Immature natural killer cell (primary cell): ENCODE data around the gene MRPS6. TPM values are rescaled to one million over a fixed set of nuclear protein-coding genes. Genes with fewer than 3 reads are reported as not detected.

Source experiments
- DNase-seq, 3 donors: peaks; one replicate each; pipeline ENCODE4 v3.0.0; 2022; ENCODE audit warnings: mixed read lengths in 1 of 3
- H3K27ac Mint-ChIP-seq, 6 donors: one replicate each; pipeline ENCODE4 v1.8.0; 2020; ENCODE audit warnings: mixed read lengths in 6 of 6, mild to moderate bottlenecking in 5 of 6, inconsistent platforms in 4 of 6, moderate library complexity in 3 of 6
- H3K27me3 Mint-ChIP-seq, 3 donors: one replicate each; pipeline ENCODE4 v1.8.0; 2020 to 2021; ENCODE audit warnings: low read depth in 3 of 3, mild to moderate bottlenecking in 3 of 3, mixed read lengths in 3 of 3, moderate library complexity in 3 of 3, inconsistent platforms in 1 of 3
- H3K36me3 Mint-ChIP-seq, 3 donors: one replicate each; pipeline ENCODE4 v1.8.0; 2020; ENCODE audit warnings: mixed read lengths in 3 of 3, inconsistent platforms in 2 of 3, mild to moderate bottlenecking in 2 of 3
- H3K4me1 Mint-ChIP-seq, 2 donors: one replicate each; pipeline ENCODE4 v1.8.0; 2020; ENCODE audit warnings: inconsistent platforms in 2 of 2, mild to moderate bottlenecking in 2 of 2, mixed read lengths in 2 of 2, moderate library complexity in 1 of 2
- H3K4me3 Mint-ChIP-seq, 5 donors: one replicate each; pipeline ENCODE4 v1.8.0; 2020; ENCODE audit warnings: mild to moderate bottlenecking in 5 of 5, mixed read lengths in 5 of 5, inconsistent platforms in 3 of 5, moderate library complexity in 3 of 5
- H3K9me3 Mint-ChIP-seq, 6 donors: one replicate each; pipeline ENCODE4 v1.8.0; 2020; ENCODE audit warnings: mild to moderate bottlenecking in 6 of 6, mixed read lengths in 6 of 6, inconsistent platforms in 4 of 6, moderate library complexity in 3 of 6
- polyA plus RNA-seq, 3 donors: library from polyadenylated mRNA; unstranded; fragments of 300-500 nt; fragmentation: Illumina TruSeq; gene quantifications; one replicate each; pipeline ENCODE4 v1.2.3, GENCODE V29; 2021

The MRPS6 gene
- polyA plus RNA-seq, result 100 to 1,000 TPM; 194 to 275 (median 239) TPM

- peak; percentile 73 to 76 (median 75) for DNase-seq
- peak within 1 kb of the TSS; percentile 88 to 93 (median 92) for H3K4me3 Mint-ChIP-seq
- peak within 1 kb of the TSS; percentile 81 to 94 (median 89) for H3K27ac Mint-ChIP-seq
- no peaks in the 10 kb centered on the region for H3K9me3 Mint-ChIP-seq
- H3K4me1 Mint-ChIP-seq, result peaks cover 44 to 51% of the 10 kb centered on the region in 2 donors
- peaks cover 0 to 9% (median 0%) of the 10 kb centered on the region in 3 donors for H3K36me3 Mint-ChIP-seq
- peaks cover 8 to 18% (median 16%) of the 10 kb centered on the region in 3 donors for H3K27me3 Mint-ChIP-seq
Observed at GRCh38 chr21:34073032-34073748, at the start of gene MRPS6, which contains the start of gene SLC5A3. Gene MRPS6, plus strand, starts transcription at chr21:34073578. Its CDS starts 123 bp downstream, at chr21:34073701. Gene SLC5A3, plus strand, starts transcription at chr21:34073578. Its CDS starts 21,621 bp downstream, at chr21:34095199.

DNA sequence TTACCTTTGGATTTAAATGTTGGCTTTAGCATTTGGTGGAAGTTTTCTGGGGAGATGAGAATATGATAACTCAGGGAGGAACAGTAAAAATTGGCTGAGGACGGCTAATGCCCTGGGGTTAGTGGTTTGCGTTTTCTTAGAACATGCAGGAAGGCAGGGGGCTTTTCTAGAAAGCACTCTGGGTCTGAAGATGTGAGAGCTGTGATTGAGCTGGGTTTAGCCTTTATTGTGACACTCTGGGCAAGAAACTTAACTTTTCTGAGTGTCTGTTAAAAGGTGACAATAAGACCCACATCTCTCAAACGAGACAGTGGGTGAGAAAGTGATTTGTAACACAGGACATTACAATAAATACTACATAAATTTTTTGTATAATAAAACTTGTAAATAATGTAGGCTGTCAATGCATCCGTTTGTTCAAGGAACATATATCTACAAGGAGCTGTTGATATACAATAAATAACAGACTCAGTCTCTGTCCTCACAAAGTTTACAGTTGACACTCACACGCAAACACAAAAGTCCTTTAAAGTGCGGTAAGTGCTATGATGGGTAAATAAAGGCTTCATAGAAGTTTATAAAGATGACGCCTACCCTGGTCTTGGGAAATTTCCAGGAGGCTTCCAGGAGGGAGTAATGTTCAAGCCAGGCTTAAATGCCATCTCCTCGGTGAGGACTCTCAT, 49.5 kb upstream of the MRPS6 start:
- Mint-ChIP-seq H3K4me3 (no peak overlapping the region), H3K27ac (no peak overlapping the region), H3K9me3 (no peaks in the 10 kb centered on the region), H3K36me3 (no peaks in the 10 kb centered on the region), H3K27me3 (peaks cover 0 to 2% (median 0%) of the 10 kb centered on the region in 3 donors), H3K4me1 (no peaks in the 10 kb centered on the region)
- peak; percentile 45 to 51 (median 49) for DNase-seq

DNA sequence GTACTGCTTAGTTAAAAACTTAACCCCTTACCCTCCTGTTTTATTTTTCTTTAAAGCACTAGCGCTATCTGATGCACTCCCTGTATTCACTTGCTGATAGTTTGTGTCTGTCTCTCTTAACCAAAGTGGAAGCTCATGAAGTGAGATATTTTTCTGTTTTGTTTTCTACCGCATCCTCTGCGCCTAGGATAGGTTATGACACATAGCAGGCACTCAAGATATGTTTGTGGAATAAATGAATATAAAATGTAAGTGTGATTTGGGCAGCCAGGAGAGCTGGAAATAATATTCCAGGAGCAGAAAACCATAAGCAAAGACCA, 49.0 kb upstream of the MRPS6 start:
- no peaks in the 10 kb centered on the region for H3K4me1 Mint-ChIP-seq
- peak; percentile 23 to 32 (median 29) for DNase-seq
- H3K9me3 Mint-ChIP-seq, result no peaks in the 10 kb centered on the region
- no peak overlapping the region for H3K27ac Mint-ChIP-seq
- peaks cover 0 to 2% (median 0%) of the 10 kb centered on the region in 3 donors for H3K27me3 Mint-ChIP-seq
- no peaks in the 10 kb centered on the region for H3K36me3 Mint-ChIP-seq
- no peak overlapping the region for H3K4me3 Mint-ChIP-seq

GRCh38 chr21:34027721-34028461, 45.5 kb upstream of the MRPS6 start:
- H3K27ac Mint-ChIP-seq, result peak overlapping the region in 2 of 6 donors; percentile 35 to 54
- DNase-seq, result no peak
- peaks cover 0 to 4% (median 3%) of the 10 kb centered on the region in 3 donors for H3K27me3 Mint-ChIP-seq
- H3K9me3 Mint-ChIP-seq, result no peaks in the 10 kb centered on the region
- H3K4me3 Mint-ChIP-seq, result no peak overlapping the region
- H3K4me1 Mint-ChIP-seq, result peaks cover 17 to 27% of the 10 kb centered on the region in 2 donors
- no peaks in the 10 kb centered on the region for H3K36me3 Mint-ChIP-seq

DNA sequence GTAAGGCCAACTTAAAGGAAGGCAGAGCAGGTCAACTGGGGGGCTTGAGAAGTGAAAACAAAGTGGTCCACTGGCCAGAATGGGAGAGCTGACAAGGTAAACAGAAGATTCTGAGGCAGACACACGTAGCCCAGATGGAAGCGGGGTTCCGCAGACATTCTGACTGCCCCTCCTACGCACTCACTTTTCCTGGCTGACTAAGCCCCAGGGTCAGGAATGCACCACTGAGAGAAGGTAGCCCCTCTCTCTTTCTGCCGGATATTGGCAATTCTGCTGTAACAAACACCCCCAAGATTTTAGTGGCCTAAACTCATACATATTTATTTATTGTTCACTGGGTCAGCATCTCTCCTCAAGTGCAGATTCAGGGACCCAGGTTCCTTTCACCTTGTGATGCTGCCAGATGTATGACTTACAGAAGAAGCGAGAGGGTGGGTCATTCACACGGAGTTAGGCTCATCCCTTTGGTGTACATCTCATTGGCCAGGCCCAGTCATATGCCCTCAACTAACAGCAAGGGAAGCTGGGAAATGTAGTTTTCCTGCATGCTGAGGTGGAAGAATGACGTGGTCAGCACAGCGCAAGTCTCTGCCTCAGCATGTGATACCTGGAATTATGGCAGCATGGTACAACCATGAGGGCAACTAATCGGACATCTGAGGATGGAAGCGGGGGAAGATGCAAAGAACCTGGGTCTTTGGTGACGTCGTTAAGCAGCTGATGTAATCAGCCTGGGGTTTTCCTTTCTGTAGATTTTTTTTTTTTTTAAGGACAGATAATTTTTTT, 43.4 kb upstream of the MRPS6 start:
- H3K27me3 Mint-ChIP-seq, result peaks cover 0 to 4% (median 3%) of the 10 kb centered on the region in 3 donors
- peak overlapping the region; percentile 11 to 69 (median 51) for H3K4me3 Mint-ChIP-seq
- H3K36me3 Mint-ChIP-seq, result no peaks in the 10 kb centered on the region

DNA sequence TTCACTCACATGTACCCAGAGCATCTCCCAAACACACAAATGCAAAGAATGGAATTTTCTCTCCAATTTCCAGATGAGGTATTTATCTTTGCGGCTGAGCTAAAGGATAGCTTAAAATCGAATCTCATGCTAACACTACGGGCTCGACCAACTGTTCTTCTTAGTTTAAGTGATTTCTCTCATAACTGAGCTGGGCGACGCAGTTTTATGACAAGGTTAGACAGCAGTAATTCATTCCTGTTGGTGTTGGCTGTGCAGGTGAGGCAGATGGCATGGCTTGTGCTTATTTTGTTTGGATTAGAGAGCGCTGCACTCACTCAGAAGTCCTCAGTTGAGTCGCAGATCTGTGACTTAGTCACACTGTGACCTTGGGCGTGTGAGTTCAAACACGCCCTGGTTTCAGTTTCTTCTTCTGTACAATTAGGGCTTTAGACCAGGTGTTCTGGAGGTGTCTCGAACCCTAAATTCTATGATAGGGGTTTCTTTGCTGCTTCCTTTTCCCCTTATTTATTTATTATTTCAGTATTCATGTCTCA, 41.5 kb upstream of the MRPS6 start:
- Mint-ChIP-seq H3K9me3 (no peaks in the 10 kb centered on the region), H3K4me3 (no peak overlapping the region), H3K4me1 (peaks cover 19 to 30% of the 10 kb centered on the region in 2 donors), H3K27me3 (peaks cover 3 to 4% (median 3%) of the 10 kb centered on the region in 3 donors), H3K36me3 (peaks cover 0 to 5% (median 0%) of the 10 kb centered on the region in 3 donors), H3K27ac (no peak overlapping the region)
- DNase-seq, result no peak

More for the DNA sequence above, 43.4 kb upstream of the MRPS6 start:
- Mint-ChIP-seq H3K4me1 (peaks cover 19 to 30% of the 10 kb centered on the region in 2 donors), H3K9me3 (no peaks in the 10 kb centered on the region), H3K27ac (peak overlapping the region in 3 of 6 donors; percentile 54 to 64 (median 57))
- peak; percentile 25 to 39 (median 38) for DNase-seq

DNA sequence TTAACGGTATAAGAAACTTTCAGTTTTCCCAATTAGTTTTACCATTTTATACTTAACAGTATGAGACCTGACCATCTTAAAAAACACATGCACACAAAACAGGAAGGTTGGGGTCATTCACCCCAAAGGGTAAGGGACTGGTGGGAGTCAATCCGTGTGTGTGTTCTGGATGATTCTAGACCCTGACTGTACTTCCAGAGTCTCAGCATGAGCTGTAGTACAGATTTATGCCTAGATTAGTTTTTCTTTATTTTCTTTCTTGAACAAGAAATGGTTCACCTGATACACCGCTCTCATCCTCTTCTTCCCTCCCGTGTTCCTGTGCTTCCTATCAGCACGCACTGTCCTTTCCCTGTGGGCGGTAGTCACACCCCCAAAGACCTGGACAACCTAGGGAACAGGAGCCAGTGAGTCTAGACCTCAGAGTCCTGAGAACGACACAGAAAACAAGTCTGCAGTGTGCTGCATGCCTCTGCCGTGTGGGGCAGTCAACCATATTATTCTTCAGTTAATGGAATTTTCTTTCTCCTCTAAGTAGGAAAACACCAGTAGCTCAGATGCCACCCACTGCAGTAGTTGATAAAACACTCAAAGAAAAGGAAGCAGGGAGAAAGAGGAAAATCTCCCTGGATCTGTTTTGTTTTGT, 38.9 kb upstream of the MRPS6 start:
- no peak overlapping the region for H3K27ac Mint-ChIP-seq
- H3K4me3 Mint-ChIP-seq, result no peak overlapping the region
- H3K27me3 Mint-ChIP-seq, result peaks cover 3 to 4% (median 3%) of the 10 kb centered on the region in 3 donors
- peaks cover 19 to 30% of the 10 kb centered on the region in 2 donors for H3K4me1 Mint-ChIP-seq
- H3K36me3 Mint-ChIP-seq, result peaks cover 0 to 11% (median 0%) of the 10 kb centered on the region in 3 donors
- no peaks in the 10 kb centered on the region for H3K9me3 Mint-ChIP-seq
- DNase-seq, result no peak

- Mint-ChIP-seq H3K27ac (peak overlapping the region in 3 of 6 donors; percentile 8 to 60 (median 18)), H3K36me3 (peaks cover 0 to 11% (median 0%) of the 10 kb centered on the region in 3 donors), H3K27me3 (peaks cover 0 to 3% (median 0%) of the 10 kb centered on the region in 3 donors), H3K4me3 (no peak overlapping the region), H3K9me3 (no peaks in the 10 kb centered on the region), H3K4me1 (peaks cover 15 to 21% of the 10 kb centered on the region in 2 donors)
- DNase-seq, result no peak
Observed at GRCh38 chr21:34035619-34036354, 37.6 kb upstream of the MRPS6 start.

GRCh38 chr21:34037009-34037795, 36.2 kb upstream of the MRPS6 start:
- H3K4me3 Mint-ChIP-seq, result no peak overlapping the region
- peaks cover 0 to 11% (median 0%) of the 10 kb centered on the region in 3 donors for H3K36me3 Mint-ChIP-seq
- H3K4me1 Mint-ChIP-seq, result peaks cover 9 to 10% of the 10 kb centered on the region in 2 donors
- H3K9me3 Mint-ChIP-seq, result no peaks in the 10 kb centered on the region
- peaks cover 0 to 3% (median 0%) of the 10 kb centered on the region in 3 donors for H3K27me3 Mint-ChIP-seq
- no peak for DNase-seq
- no peak overlapping the region for H3K27ac Mint-ChIP-seq

- Mint-ChIP-seq H3K36me3 (peaks cover 0 to 11% (median 0%) of the 10 kb centered on the region in 3 donors), H3K4me3 (no peak overlapping the region), H3K27me3 (peaks cover 0 to 3% (median 0%) of the 10 kb centered on the region in 3 donors), H3K4me1 (no peaks in the 10 kb centered on the region), H3K9me3 (no peaks in the 10 kb centered on the region), H3K27ac (no peak overlapping the region)
- no peak for DNase-seq
Observed at GRCh38 chr21:34039678-34040382, 33.5 kb upstream of the MRPS6 start.

DNA sequence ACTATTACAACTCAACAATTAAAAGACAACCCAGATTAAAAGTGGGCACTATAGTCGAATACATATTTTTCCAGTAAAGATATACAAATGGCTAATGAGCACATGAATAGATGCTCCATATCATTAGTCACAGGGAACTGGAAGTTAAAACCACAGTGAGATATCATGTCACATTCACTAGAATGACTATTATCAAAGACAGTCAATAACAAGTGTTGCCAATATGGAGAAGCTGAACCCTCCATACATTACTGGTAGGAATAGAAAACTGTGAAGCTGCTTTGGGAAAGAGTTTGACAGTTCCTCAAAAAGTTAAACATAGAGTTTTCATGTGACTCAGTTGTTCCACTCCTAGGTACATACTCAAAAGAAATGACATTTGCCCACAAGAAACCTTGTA, 30.6 kb upstream of the MRPS6 start:
- Mint-ChIP-seq H3K36me3 (peaks cover 0 to 5% (median 0%) of the 10 kb centered on the region in 3 donors), H3K27me3 (no peaks in the 10 kb centered on the region), H3K4me3 (no peak overlapping the region), H3K27ac (no peak overlapping the region), H3K9me3 (no peaks in the 10 kb centered on the region), H3K4me1 (peaks cover 13% of the 10 kb centered on the region in 2 donors)
- no peak for DNase-seq
